Measurements from ENCODE around the gene CHCHD2. TPM values are rescaled to one million over a fixed set of nuclear protein-coding genes. Genes with fewer than 3 reads are reported as not detected.
A peak's percentile ranks its signal among the peaks of the same experiment; 100 is the strongest.
"Not testable (repeated sequence)": the region's sequence is repeated elsewhere in the genome, so short reads cannot be mapped to it uniquely, and the experiment has no call there.

Gene CHCHD2
- polyA plus RNA-seq, 3 donors: 402 to 444 (median 408) TPM

- WGBS, 3 donors: 74 to 90% (median 83%) methylated on average over 3 of the region's 3 CpGs
Measured at GRCh38 chr7:56091591-56091990, 14.7 kb downstream of the CHCHD2 start.

GRCh38 chr7:56087445-56087844 is 18.8 kb downstream of the CHCHD2 start:
- 90 to 93% (median 91%) methylated on average over 16 of the region's 16 CpGs for WGBS, 3 donors
- no peak overlapping the region for H3K27ac ChIP-seq (ENCODE audit: low read depth, low read length)

More at GRCh38 chr7:56091591-56091990, 14.7 kb downstream of the CHCHD2 start:
- H3K27ac ChIP-seq (ENCODE audit: low read depth, low read length): no peak overlapping the region

- H3K27ac ChIP-seq (ENCODE audit: low read depth, low read length): no peak overlapping the region
- 92 to 98% (median 95%) methylated on average over 7 of the region's 7 CpGs for WGBS, 3 donors
Measured at GRCh38 chr7:56086761-56087160, 19.5 kb downstream of the CHCHD2 start.

GRCh38 chr7:56083150-56083785 is 23.0 kb downstream of the CHCHD2 start:
- WGBS, 3 donors: 43 to 63% (median 56%) methylated on average over 13 of the region's 13 CpGs
- no peak overlapping the region for H3K27ac ChIP-seq (ENCODE audit: low read depth, low read length)

- WGBS, 3 donors: 92 to 98% (median 93%) methylated on average over 26 to 29 of the region's 29 CpGs
- no peak overlapping the region for H3K27ac ChIP-seq (ENCODE audit: low read depth, low read length)
Measured at GRCh38 chr7:56081626-56082340, 24.5 kb downstream of the CHCHD2 start.

DNA sequence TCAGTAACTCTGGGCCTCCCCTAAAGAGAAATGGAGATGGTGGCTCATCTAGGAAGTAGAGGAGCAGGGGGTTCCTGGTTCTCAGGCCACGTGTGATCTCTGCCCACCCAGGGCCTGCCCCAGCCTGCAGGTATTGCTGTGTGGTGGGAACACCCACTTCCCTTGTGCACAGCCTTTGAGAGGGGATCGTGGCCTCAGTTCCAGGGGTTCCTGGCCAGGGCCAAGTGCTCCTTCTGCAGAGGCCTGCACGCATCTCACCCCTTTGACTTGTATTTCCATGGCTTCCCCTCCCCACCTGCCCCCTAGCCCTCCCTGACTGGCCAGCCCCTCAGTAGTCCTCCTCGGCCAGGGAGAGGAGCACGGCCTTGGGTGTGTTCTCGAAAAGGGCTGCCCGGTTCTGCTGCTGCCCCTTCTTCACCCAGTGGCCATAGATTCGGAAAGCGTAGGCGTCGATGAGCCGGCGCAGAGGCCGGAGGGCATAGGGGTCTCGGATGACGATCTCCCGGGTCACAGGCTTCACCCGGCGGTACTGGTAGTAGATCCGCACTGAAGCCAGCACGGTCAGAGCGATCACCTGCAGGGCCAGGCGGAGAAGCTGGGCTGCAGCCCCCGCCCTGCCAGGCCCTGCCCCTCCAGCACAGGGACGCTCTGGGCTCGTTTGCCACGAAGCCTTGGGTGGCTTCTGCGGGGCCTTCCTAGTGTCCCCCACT is 25.4 kb downstream of the CHCHD2 start:
- 94 to 96% (median 95%) methylated on average over 28 of the region's 28 CpGs for WGBS, 3 donors
- H3K27ac ChIP-seq (ENCODE audit: low read depth, low read length): not testable (repeated sequence)

- WGBS, 3 donors: 20 to 47% (median 32%) methylated on average over 12 of the region's 12 CpGs
- no peak overlapping the region for H3K27ac ChIP-seq (ENCODE audit: low read depth, low read length)
Measured at GRCh38 chr7:56079450-56080185, 26.7 kb downstream of the CHCHD2 start.

DNA sequence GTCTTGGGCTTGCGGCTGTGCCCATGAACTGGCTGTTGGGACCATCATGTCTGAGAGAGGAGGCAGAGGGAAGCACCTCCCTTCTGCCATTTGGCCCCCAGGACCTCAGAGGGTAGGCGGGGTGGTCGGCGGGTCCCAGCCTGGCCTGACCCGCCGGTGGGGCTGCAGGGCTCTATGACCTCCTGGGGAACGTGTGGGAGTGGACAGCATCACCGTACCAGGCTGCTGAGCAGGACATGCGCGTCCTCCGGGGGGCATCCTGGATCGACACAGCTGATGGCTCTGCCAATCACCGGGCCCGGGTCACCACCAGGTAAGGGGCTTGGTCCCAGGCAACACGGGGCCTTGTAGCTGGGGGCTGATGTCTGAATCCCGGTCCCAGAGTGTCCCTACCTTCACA is 28.1 kb downstream of the CHCHD2 start:
- no peak overlapping the region for H3K27ac ChIP-seq (ENCODE audit: low read depth, low read length)
- 93 to 95% (median 94%) methylated on average over 14 to 16 of the region's 16 CpGs for WGBS, 3 donors

GRCh38 chr7:56077681-56078080 is 28.6 kb downstream of the CHCHD2 start:
- no peak overlapping the region for H3K27ac ChIP-seq (ENCODE audit: low read depth, low read length)

DNA sequence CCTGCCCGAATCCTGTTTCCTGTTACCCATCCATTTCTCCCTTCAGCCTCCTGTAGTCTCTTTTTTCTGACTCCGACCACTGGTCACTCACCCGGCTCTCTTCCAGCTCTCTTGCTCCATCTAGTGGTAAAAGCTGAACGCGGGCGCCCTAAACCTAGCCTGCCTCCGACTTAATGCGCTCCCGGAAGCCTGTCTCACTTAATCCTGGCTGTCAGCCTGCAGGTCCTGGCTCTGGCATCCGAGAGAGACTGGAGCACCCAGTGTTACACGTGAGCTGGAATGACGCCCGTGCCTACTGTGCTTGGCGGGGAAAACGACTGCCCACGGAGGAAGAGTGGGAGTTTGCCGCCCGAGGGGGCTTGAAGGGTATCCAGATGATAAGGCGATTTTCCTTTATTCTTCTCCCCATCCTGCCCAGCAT is 31.9 kb downstream of the CHCHD2 start:
- no peak overlapping the region for H3K27ac ChIP-seq (ENCODE audit: low read depth, low read length)
- WGBS, 3 donors: 9 to 20% (median 17%) methylated on average over 19 of the region's 19 CpGs

More at GRCh38 chr7:56077681-56078080, 28.6 kb downstream of the CHCHD2 start:
- WGBS, 3 donors: 95 to 97% (median 97%) methylated on average over 3 of the region's 3 CpGs

DNA sequence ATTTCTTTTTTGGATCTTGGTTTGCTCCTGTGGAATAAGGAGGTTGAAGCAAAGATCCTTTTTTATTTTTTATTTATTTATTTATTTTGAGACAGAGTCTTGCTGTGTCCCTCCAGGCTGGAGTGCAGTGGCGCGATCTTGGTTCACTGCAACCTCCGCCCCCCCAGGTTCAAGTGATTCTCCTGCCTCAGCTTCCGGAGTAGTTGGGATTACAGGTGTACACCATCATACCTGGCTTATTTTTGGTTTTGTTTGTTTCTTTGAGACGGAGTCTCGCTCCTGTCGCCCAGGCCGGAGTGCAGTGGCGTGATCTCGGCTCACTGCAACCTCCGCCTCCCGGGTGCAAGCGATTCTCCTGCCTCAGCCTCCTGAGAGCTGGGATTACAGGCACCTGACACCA is 39.9 kb downstream of the CHCHD2 start:
- WGBS, 3 donors: 94 to 98% (median 97%) methylated on average over 13 of the region's 13 CpGs

DNA sequence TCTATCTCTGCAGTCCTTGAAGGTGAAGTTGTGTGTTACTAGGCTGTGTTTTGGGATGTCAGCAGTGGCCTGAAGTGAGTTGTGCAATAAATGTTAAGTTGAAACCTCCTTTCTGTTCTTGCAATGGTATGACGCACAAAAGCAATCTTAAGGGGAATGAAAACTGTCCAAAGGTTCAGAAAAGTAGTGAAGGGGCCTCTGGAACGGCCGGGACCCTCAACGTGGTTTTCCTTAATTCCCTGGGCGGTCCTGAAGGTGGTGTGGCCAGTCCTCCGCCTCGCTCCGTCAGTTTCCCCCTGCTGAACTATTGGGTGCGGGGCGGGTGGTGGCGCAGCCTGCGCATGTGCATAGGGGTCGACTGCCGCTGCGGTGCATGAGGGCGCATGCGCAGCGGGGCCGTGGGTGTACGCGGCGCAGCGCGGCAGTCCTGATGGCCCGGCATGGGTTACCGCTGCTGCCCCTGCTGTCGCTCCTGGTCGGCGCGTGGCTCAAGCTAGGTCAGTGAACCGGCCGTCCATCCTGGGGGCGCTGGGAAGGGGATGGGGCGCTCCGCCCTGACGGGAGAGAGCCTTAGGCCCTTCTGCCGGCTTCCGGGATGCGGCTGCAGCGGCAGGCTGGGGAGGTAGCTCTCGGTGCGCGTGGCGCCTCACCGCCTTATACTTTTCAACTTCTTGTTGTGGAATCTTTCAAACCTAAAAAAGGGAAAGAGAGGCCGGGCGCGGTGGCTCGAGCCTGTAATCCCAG is 42.2 kb downstream of the CHCHD2 start, which contains the start of gene SUMF2:
Gene SUMF2 (plus strand): TSS at position 405 of the 744 bp plus-strand sequence. CDS start 26 bp downstream, at position 431.
- H3K27ac ChIP-seq (ENCODE audit: low read depth, low read length): peak within 1 kb of the TSS; percentile 4
- 0 to 1% (median 1%) methylated on average over 47 to 49 of the region's 49 CpGs for WGBS, 3 donors

More for the DNA sequence above, 39.9 kb downstream of the CHCHD2 start:
- not testable (repeated sequence) for H3K27ac ChIP-seq (ENCODE audit: low read depth, low read length)

GRCh38 chr7:56063500-56063881 is 42.8 kb downstream of the CHCHD2 start:
- 63 to 76% (median 71%) methylated on average over 7 of the region's 7 CpGs for WGBS, 3 donors
- no peak overlapping the region for H3K27ac ChIP-seq (ENCODE audit: low read depth, low read length)

DNA sequence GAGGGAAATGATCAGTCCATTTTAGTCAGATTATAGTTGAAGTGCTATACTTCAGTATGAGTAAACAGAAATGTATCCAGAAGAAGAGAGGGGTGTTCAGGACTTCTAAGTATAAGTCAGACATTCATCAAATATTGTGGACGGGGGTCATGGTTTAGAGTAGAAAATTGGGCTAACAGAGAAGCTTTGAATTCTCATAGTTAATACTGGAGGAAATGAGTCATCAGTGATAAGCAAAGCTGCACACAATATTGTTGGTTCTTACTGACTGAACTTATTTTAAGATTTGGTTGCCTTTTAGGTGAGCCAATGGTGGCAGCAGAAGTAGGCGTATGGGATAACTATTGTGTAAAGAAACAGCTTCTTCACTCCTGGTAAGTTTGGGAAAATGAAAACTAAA is 43.9 kb downstream of the CHCHD2 start:
- no peak overlapping the region for H3K27ac ChIP-seq (ENCODE audit: low read depth, low read length)

GRCh38 chr7:56053993-56054392 is 52.3 kb downstream of the CHCHD2 start:
- WGBS, 3 donors: 69 to 88% (median 82%) methylated on average over 2 of the region's 2 CpGs
- H3K27ac ChIP-seq (ENCODE audit: low read depth, low read length): no peak overlapping the region

More for the DNA sequence above, 43.9 kb downstream of the CHCHD2 start:
- 57 to 69% (median 65%) methylated on average over 2 of the region's 2 CpGs for WGBS, 3 donors

GRCh38 chr7:56053379-56053778 is 52.9 kb downstream of the CHCHD2 start:
- H3K27ac ChIP-seq (ENCODE audit: low read depth, low read length): no peak overlapping the region
- 76 to 90% (median 84%) methylated on average over 9 of the region's 9 CpGs for WGBS, 3 donors
